WERI-Rb-1 (cell line): Measurements from ENCODE around the gene SH3PXD2A.
A peak's percentile ranks its signal among the peaks of the same experiment; 100 is the strongest.

ENCODE experiments used
- DNase-seq: peaks from one replicate; pipeline ENCODE4 v3.0.0-alpha.2; 2020
- H3K27ac ChIP-seq: fragments of 250-450 bp; sonication (Bioruptor Pico); 2 replicates; pipeline ENCODE4 v1.5.1; 2020; ENCODE audit warnings: mild to moderate bottlenecking, moderate library complexity
- H3K27me3 ChIP-seq: fragments of 250-450 bp; sonication (Bioruptor Pico); 2 replicates; pipeline ENCODE4 v1.5.1; 2021; ENCODE audit warnings: mild to moderate bottlenecking, low read depth, moderate library complexity; ENCODE audit not compliant: insufficient read depth, severe bottlenecking
- H3K36me3 ChIP-seq: fragments of 250-450 bp; sonication (Bioruptor Pico); 2 replicates; pipeline ENCODE4 v1.5.1; 2020; ENCODE audit warnings: mild to moderate bottlenecking, moderate library complexity
- H3K4me3 ChIP-seq: 2 replicates; pipeline ENCODE4 v1.5.1; 2011; ENCODE audit warnings: low read depth, mild to moderate bottlenecking, control low read depth, low read length
- H3K9me3 ChIP-seq: fragments of 250-450 bp; sonication (Bioruptor Pico); 2 replicates; pipeline ENCODE4 v1.5.1; 2021; ENCODE audit warnings: mild to moderate bottlenecking, moderate library complexity; ENCODE audit not compliant: severe bottlenecking
- TF ChIP-seq, protein P1 (sequence below): IDR thresholded peaks from 2 replicates; pipeline ENCODE4 v1.5.1; 2011; ENCODE audit warnings: low read depth, mild to moderate bottlenecking, control low read depth, inconsistent platforms, low read length

SH3PXD2A gene

GRCh38 chr10:103772096-103772845 lies 83.1 kb downstream of the SH3PXD2A start:
- H3K27ac ChIP-seq, result peak overlapping the region; percentile 53
- peak; percentile 67 for DNase-seq
- no peaks in the 10 kb centered on the region for H3K9me3 ChIP-seq
- no peaks in the 10 kb centered on the region for H3K27me3 ChIP-seq
- no peaks in the 10 kb centered on the region for H3K36me3 ChIP-seq
- TF ChIP-seq, protein P1, sequence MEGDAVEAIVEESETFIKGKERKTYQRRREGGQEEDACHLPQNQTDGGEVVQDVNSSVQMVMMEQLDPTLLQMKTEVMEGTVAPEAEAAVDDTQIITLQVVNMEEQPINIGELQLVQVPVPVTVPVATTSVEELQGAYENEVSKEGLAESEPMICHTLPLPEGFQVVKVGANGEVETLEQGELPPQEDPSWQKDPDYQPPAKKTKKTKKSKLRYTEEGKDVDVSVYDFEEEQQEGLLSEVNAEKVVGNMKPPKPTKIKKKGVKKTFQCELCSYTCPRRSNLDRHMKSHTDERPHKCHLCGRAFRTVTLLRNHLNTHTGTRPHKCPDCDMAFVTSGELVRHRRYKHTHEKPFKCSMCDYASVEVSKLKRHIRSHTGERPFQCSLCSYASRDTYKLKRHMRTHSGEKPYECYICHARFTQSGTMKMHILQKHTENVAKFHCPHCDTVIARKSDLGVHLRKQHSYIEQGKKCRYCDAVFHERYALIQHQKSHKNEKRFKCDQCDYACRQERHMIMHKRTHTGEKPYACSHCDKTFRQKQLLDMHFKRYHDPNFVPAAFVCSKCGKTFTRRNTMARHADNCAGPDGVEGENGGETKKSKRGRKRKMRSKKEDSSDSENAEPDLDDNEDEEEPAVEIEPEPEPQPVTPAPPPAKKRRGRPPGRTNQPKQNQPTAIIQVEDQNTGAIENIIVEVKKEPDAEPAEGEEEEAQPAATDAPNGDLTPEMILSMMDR, result no peak
- peak overlapping the region; percentile 34 for H3K4me3 ChIP-seq

- no peaks in the 10 kb centered on the region; the same call in none of the 2 replicates for H3K36me3 ChIP-seq
- no peak for DNase-seq
- TF ChIP-seq, protein P1, result no peak
- no peak overlapping the region for H3K27ac ChIP-seq
- H3K4me3 ChIP-seq, result no peak overlapping the region
- H3K27me3 ChIP-seq, result no peaks in the 10 kb centered on the region
- no peaks in the 10 kb centered on the region for H3K9me3 ChIP-seq
These were observed 85.2 kb downstream of the SH3PXD2A start for GRCh38 chr10:103770139-103770538.

DNA sequence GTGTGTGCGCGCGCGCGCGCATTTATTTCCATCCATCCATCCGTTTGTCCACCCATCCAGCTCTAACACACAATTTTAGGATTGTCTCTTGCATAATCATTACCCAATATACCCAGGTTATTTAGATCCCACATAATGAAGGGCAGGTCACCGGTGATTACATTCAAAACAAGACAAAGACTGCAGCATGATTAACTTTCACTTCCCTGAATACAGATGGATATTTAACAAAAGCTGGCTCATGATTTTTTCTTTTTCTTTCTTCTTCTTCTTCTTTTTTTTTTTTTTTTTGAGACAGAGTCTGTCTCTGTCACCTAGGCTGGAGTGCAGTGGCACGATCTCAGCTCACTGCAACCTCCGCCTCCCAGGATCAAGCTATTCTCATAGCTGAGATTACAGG lies 86.2 kb downstream of the SH3PXD2A start:
- DNase-seq, result no peak
- no peak overlapping the region for H3K27ac ChIP-seq
- TF ChIP-seq, protein P1, result no peak
- no peak overlapping the region for H3K4me3 ChIP-seq
- peaks cover 4% of the 10 kb centered on the region for H3K36me3 ChIP-seq
- no peaks in the 10 kb centered on the region for H3K9me3 ChIP-seq
- H3K27me3 ChIP-seq, result no peaks in the 10 kb centered on the region

- peaks cover 4% of the 10 kb centered on the region for H3K36me3 ChIP-seq
- H3K9me3 ChIP-seq, result no peaks in the 10 kb centered on the region
- TF ChIP-seq, protein P1, result no peak
- H3K27me3 ChIP-seq, result no peaks in the 10 kb centered on the region
- DNase-seq, result no peak
- no peak overlapping the region for H3K27ac ChIP-seq
- no peak overlapping the region for H3K4me3 ChIP-seq
These were observed 87.0 kb downstream of the SH3PXD2A start for GRCh38 chr10:103768345-103768744.

DNA sequence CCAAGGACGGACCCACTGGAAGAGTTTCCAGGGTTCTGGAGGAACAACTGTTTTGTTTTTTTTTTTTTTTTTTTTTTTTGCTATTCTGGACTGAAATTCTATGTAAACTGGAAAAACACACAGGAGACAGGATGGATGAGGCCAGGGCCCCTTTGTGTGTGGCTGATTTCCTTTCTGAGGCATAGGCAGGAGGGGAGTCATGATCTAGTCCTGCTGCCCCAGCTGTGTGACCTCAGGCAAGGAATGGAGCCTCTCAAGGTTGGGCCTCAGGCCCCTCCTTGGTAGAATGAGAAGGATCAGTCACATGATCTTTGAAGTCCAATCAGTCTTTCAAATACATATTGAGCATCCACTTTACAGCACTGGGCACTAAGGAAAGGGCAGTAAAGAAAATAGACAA lies 87.6 kb downstream of the SH3PXD2A start:
- TF ChIP-seq, protein P1, result no peak
- peaks cover 4% of the 10 kb centered on the region for H3K36me3 ChIP-seq
- H3K27me3 ChIP-seq, result no peaks in the 10 kb centered on the region
- no peaks in the 10 kb centered on the region for H3K9me3 ChIP-seq
- no peak overlapping the region for H3K27ac ChIP-seq
- DNase-seq, result no peak
- no peak overlapping the region for H3K4me3 ChIP-seq
